ENCODE data around the gene ST7L.

ST7L gene

GRCh38 chr1:112544011-112544688 is 74.8 kb downstream of the ST7L start:
- DNase-seq (ENCODE audit: low read depth), result no peak

GRCh38 chr1:112542206-112542973 is 76.6 kb downstream of the ST7L start:
- DNase-seq (ENCODE audit: low read depth), result no peak

- DNase-seq (ENCODE audit: low read depth), result no peak
Observed at GRCh38 chr1:112541299-112541698, 77.6 kb downstream of the ST7L start.

- DNase-seq (ENCODE audit: low read depth), result no peak
Observed at GRCh38 chr1:112540226-112540794, 78.6 kb downstream of the ST7L start.

GRCh38 chr1:112538883-112539282 is 80.1 kb downstream of the ST7L start:
- no peak for DNase-seq (ENCODE audit: low read depth)

- DNase-seq (ENCODE audit: low read depth), result no peak
Observed at GRCh38 chr1:112537456-112537855, 81.5 kb downstream of the ST7L start.

- no peak for DNase-seq (ENCODE audit: low read depth)
Observed at GRCh38 chr1:112536561-112536960, 82.4 kb downstream of the ST7L start.

- DNase-seq (ENCODE audit: low read depth), result no peak
Observed at GRCh38 chr1:112533029-112533428, 85.9 kb downstream of the ST7L start.

GRCh38 chr1:112532064-112532463 is 86.9 kb downstream of the ST7L start:
- DNase-seq (ENCODE audit: low read depth), result no peak

- no peak for DNase-seq (ENCODE audit: low read depth)
Observed at GRCh38 chr1:112530832-112531231, 88.1 kb downstream of the ST7L start.

GRCh38 chr1:112529301-112529700 is 89.6 kb downstream of the ST7L start:
- DNase-seq (ENCODE audit: low read depth), result no peak

- no peak for DNase-seq (ENCODE audit: low read depth)
Observed at GRCh38 chr1:112528076-112528475, 90.9 kb downstream of the ST7L start.

- DNase-seq (ENCODE audit: low read depth), result no peak
Observed at GRCh38 chr1:112527266-112528010, 91.5 kb downstream of the ST7L start.

GRCh38 chr1:112524986-112525385 is 94.0 kb downstream of the ST7L start:
- no peak for DNase-seq (ENCODE audit: low read depth)

GRCh38 chr1:112524251-112524650 is 94.7 kb downstream of the ST7L start:
- no peak for DNase-seq (ENCODE audit: low read depth)

- no peak for DNase-seq (ENCODE audit: low read depth)
Observed at GRCh38 chr1:112522621-112523020, 96.3 kb downstream of the ST7L start.

- DNase-seq (ENCODE audit: low read depth), result no peak
Observed at GRCh38 chr1:112520166-112520565, 98.8 kb downstream of the ST7L start.

GRCh38 chr1:112518186-112518585 is 100.8 kb downstream of the ST7L start:
- no peak for DNase-seq (ENCODE audit: low read depth)

GRCh38 chr1:112517646-112518045 is 101.3 kb downstream of the ST7L start:
- no peak for DNase-seq (ENCODE audit: low read depth)

- no peak for DNase-seq (ENCODE audit: low read depth)
Observed at GRCh38 chr1:112517231-112517630, 101.7 kb downstream of the ST7L start.

- no peak for DNase-seq (ENCODE audit: low read depth)
Observed at GRCh38 chr1:112516141-112516540, 102.8 kb downstream of the ST7L start.

- no peak for DNase-seq (ENCODE audit: low read depth)
Observed at GRCh38 chr1:112515311-112516009, 103.5 kb downstream of the ST7L start.
